Measurements from ENCODE around the gene AURKA. TPM values are rescaled to one million over a fixed set of nuclear protein-coding genes. Genes with fewer than 3 reads are reported as not detected.

AURKA gene
- total and polyA plus RNA-seq, 2 of the 8 experiments (the other 6 are each of a cell fraction or from before 2014, with no cell fraction given): 45.8 to 84.8 TPM

DNA sequence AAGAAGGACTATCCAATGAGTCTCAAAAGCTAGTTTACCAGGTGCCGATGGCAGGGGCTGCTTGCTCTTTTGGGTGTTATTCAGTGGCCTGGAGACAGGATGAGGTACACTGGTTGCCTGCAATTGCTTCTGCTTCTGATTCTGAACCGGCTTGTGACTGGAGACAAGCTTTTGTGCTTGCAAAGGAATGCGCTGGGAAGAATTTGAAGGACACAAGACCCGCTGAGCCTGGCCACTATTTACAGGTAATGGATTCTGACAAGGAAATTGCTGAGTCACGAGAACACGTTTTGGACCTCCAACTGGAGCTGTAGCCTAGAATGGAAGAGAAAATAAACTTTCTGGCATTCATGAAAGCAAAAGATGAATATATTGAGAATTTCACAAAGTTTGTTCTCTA lies 5.8 kb downstream of the AURKA start (continued):
- TF ChIP-seq, protein P1, sequence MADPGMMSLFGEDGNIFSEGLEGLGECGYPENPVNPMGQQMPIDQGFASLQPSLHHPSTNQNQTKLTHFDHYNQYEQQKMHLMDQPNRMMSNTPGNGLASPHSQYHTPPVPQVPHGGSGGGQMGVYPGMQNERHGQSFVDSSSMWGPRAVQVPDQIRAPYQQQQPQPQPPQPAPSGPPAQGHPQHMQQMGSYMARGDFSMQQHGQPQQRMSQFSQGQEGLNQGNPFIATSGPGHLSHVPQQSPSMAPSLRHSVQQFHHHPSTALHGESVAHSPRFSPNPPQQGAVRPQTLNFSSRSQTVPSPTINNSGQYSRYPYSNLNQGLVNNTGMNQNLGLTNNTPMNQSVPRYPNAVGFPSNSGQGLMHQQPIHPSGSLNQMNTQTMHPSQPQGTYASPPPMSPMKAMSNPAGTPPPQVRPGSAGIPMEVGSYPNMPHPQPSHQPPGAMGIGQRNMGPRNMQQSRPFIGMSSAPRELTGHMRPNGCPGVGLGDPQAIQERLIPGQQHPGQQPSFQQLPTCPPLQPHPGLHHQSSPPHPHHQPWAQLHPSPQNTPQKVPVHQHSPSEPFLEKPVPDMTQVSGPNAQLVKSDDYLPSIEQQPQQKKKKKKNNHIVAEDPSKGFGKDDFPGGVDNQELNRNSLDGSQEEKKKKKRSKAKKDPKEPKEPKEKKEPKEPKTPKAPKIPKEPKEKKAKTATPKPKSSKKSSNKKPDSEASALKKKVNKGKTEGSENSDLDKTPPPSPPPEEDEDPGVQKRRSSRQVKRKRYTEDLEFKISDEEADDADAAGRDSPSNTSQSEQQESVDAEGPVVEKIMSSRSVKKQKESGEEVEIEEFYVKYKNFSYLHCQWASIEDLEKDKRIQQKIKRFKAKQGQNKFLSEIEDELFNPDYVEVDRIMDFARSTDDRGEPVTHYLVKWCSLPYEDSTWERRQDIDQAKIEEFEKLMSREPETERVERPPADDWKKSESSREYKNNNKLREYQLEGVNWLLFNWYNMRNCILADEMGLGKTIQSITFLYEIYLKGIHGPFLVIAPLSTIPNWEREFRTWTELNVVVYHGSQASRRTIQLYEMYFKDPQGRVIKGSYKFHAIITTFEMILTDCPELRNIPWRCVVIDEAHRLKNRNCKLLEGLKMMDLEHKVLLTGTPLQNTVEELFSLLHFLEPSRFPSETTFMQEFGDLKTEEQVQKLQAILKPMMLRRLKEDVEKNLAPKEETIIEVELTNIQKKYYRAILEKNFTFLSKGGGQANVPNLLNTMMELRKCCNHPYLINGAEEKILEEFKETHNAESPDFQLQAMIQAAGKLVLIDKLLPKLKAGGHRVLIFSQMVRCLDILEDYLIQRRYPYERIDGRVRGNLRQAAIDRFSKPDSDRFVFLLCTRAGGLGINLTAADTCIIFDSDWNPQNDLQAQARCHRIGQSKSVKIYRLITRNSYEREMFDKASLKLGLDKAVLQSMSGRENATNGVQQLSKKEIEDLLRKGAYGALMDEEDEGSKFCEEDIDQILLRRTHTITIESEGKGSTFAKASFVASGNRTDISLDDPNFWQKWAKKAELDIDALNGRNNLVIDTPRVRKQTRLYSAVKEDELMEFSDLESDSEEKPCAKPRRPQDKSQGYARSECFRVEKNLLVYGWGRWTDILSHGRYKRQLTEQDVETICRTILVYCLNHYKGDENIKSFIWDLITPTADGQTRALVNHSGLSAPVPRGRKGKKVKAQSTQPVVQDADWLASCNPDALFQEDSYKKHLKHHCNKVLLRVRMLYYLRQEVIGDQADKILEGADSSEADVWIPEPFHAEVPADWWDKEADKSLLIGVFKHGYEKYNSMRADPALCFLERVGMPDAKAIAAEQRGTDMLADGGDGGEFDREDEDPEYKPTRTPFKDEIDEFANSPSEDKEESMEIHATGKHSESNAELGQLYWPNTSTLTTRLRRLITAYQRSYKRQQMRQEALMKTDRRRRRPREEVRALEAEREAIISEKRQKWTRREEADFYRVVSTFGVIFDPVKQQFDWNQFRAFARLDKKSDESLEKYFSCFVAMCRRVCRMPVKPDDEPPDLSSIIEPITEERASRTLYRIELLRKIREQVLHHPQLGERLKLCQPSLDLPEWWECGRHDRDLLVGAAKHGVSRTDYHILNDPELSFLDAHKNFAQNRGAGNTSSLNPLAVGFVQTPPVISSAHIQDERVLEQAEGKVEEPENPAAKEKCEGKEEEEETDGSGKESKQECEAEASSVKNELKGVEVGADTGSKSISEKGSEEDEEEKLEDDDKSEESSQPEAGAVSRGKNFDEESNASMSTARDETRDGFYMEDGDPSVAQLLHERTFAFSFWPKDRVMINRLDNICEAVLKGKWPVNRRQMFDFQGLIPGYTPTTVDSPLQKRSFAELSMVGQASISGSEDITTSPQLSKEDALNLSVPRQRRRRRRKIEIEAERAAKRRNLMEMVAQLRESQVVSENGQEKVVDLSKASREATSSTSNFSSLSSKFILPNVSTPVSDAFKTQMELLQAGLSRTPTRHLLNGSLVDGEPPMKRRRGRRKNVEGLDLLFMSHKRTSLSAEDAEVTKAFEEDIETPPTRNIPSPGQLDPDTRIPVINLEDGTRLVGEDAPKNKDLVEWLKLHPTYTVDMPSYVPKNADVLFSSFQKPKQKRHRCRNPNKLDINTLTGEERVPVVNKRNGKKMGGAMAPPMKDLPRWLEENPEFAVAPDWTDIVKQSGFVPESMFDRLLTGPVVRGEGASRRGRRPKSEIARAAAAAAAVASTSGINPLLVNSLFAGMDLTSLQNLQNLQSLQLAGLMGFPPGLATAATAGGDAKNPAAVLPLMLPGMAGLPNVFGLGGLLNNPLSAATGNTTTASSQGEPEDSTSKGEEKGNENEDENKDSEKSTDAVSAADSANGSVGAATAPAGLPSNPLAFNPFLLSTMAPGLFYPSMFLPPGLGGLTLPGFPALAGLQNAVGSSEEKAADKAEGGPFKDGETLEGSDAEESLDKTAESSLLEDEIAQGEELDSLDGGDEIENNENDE (IDR thresholded peaks at IDR 0.05; ENCODE audit: insufficient replicate concordance, low read length): no peak
- no peak for TF ChIP-seq TEAD4 (IDR thresholded peaks at IDR 0.05; ENCODE audit: low read depth, low read length)
- TF ChIP-seq SIRT6 (IDR thresholded peaks at IDR 0.05; ENCODE audit: low read length): no peak
- TF ChIP-seq TAF7 (optimal IDR thresholded peaks at IDR 0.05; ENCODE audit: borderline replicate concordance, low read depth, low read length): no peak

All from H1 (cell line).